Cardiac septum (tissue), 1 donor: ENCODE measurements around the gene UBE2S. TPM values are rescaled to one million over a fixed set of nuclear protein-coding genes. Genes with fewer than 3 reads are reported as not detected.
"Not testable (repeated sequence)": the region's sequence is repeated elsewhere in the genome, so short reads cannot be mapped to it uniquely, and the experiment has no call there.

Experiments
- DNase-seq: peaks from one replicate; pipeline ENCODE4 v3.0.0-alpha.2; 2020; ENCODE audit warnings: low spot score
- intact Hi-C: fragments of 100-400 bp; cut with DNase I; formaldehyde crosslinking; loops from one replicate; pipeline ENCODE4 v1.14.0; 2022
- long read RNA-seq: library from polyadenylated mRNA; unstranded; transcript quantifications from one replicate; pipeline ENCODE4 v2.0.0, GENCODE V29; 2021
- total RNA-seq: library from RNA; stranded (reverse); fragmentation: NEBNext Ultra II Directional; extraction: Animal tissue kit (Norgen Biotek cat#: 25700); gene quantifications from one replicate; pipeline ENCODE4 v1.2.1, GENCODE V29; 2021
- donor health status: DM: no; HTN: no; CAD: no.

Gene UBE2S
- 28.4 TPM for total RNA-seq
- long read RNA-seq, transcript UBE2S-201 (4 exons, 2,548 nt), result major isoform, 107 of 111 reads
- long read RNA-seq, partial matches to known transcripts, result 2 of 111 reads
- long read RNA-seq, other reads (novel, unspliced or antisense), result 2 of 111 reads

GRCh38 chr19:55407550-55407799 is at the start of gene UBE2S:
Gene UBE2S (minus strand): TSS chr19:55407788. CDS start chr19:55407589, 199 bp downstream.
- not testable (repeated sequence) for DNase-seq
- intact Hi-C loops, result loop anchor here (5.0 kb wide), 2 partner anchors 55 to 265 kb away; partner anchors contain the start of genes C19orf85 and ISOC2

GRCh38 chr19:55456347-55456746 is 48.8 kb upstream of the UBE2S start:
- intact Hi-C loops, result no loop called here

DNA sequence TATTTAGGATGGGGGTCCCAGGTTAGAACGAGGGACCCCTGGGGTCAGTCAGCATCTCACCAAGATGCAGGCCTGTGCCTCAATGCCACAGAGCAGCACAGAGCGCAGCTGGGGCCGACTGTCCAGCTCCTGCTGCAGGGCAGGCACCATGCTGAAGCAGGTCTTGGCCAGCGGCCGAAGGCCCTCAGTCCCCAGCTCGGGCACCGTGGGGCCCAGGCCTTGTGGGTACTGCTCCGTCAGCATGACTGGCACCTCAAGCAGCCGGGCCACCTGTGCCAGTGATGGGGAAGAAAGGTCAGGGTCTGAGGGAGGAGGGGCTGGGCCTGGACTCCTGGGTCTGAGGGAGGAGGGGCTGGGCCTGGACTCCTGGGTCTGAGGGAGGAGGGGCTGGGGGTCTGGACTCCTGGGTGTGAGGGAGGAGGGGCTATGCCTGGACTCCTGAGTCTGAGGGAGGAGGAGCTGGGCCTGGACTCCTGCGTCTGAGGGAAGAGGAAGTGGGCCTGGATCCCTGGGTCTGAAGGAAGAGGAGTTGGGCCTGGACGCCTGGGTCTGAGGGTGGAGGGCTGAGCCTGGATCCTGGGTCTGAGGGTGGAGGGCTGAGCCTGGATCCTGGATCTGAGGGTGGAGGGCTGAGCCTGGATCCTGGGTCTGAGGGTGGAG is 48.1 kb upstream of the UBE2S start:
- intact Hi-C loops, result no loop called here
- no peak for DNase-seq

More at GRCh38 chr19:55456347-55456746, 48.8 kb upstream of the UBE2S start:
- DNase-seq, result no peak

DNA sequence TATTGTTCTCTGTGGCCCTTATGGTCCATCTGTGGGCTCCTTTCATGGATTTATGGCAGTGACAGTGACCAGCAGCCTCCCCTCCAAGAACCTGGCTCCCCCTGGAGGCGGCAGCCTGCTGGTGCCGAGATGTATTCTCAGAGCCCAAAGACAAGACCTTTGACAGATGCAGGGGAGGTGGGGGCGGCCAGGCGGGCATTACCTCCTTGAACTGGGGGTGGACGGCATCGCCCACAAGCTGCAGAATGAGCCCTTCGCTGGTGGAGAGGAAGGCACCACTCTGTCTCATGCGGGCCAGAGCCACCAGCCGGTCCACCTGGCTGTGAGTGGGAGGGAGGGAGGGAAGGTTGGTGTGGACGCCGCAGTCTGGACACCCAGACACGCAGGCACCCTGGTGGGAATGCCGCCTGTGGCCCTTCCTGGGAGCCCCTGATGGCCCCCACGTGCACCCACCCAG is 47.2 kb upstream of the UBE2S start:
- no peak for DNase-seq
- intact Hi-C loops, result no loop called here

GRCh38 chr19:55453511-55454260 is 46.1 kb upstream of the UBE2S start:
- DNase-seq, result no peak
- intact Hi-C loops, result no loop called here

GRCh38 chr19:55452749-55453346 is 45.3 kb upstream of the UBE2S start:
- intact Hi-C loops, result no loop called here
- no peak for DNase-seq

GRCh38 chr19:55451965-55452748 is 44.6 kb upstream of the UBE2S start:
- DNase-seq, result no peak
- intact Hi-C loops, result no loop called here

- DNase-seq, result no peak
- intact Hi-C loops, result no loop called here
Observed at GRCh38 chr19:55451163-55451964, 43.8 kb upstream of the UBE2S start.

DNA sequence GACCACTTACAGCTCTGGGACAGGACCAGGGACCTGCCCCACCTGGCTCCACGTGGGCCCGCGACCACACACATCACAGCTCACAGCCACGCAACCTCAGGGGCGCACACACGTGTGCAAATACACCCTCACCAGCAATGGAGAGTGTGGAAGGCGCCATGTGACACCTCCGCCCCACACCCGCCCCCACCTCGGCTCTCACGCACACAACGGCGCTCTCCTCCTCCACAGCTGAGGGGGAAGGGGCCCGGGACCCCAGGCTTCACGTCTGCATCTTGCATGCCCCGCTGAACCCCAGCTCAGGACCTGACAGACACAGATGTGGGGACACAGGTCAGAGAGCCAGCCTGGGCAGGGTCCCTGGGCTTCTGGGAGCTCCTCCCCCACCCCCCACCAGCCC is 41.9 kb upstream of the UBE2S start:
- DNase-seq, result no peak
- intact Hi-C loops, result no loop called here

GRCh38 chr19:55448175-55448490 is 40.5 kb upstream of the UBE2S start:
- intact Hi-C loops, DNase-seq: not testable (repeated sequence)

GRCh38 chr19:55447421-55448174 is 40.0 kb upstream of the UBE2S start:
- intact Hi-C loops, result no loop called here
- DNase-seq, result no peak

DNA sequence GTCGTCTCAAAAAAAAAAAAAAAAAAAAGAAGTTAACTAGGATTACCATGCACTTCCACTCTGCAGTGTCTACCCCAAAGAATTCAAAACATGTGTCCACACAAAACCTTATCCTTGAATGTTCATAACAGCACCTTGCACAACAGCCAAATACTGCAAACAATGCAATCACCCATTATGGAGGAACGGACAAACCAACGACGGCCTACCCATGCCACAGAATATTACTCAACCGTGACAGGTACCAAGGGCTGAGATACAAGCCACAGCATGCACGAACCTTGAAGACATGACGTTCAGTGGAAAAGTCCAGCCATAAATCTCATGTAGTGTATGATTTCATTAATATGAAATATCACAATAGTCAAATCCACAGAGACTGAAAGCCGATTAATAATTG is 38.5 kb upstream of the UBE2S start:
- intact Hi-C loops, result no loop called here
- DNase-seq, result no peak

DNA sequence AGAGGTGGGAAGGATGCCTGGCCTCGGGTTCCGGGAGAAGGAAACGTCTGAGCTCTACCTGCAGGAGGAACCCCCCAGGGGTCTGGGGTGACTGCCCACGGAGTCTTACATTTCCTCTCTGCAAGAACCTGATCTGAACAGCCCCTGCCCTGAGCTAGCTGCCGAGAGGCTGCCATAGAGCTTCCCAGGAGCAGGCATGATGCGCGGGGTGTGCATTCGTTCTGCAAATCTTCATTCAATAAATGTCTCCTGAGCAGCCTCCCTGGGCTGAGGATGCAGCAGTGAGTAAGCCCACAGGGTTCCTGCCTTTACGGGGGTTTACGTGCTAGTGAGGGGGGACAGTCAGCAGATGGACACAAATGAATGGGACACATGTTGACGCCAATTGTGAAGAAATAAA is 37.1 kb upstream of the UBE2S start:
- DNase-seq, result no peak
- intact Hi-C loops, result no loop called here

DNA sequence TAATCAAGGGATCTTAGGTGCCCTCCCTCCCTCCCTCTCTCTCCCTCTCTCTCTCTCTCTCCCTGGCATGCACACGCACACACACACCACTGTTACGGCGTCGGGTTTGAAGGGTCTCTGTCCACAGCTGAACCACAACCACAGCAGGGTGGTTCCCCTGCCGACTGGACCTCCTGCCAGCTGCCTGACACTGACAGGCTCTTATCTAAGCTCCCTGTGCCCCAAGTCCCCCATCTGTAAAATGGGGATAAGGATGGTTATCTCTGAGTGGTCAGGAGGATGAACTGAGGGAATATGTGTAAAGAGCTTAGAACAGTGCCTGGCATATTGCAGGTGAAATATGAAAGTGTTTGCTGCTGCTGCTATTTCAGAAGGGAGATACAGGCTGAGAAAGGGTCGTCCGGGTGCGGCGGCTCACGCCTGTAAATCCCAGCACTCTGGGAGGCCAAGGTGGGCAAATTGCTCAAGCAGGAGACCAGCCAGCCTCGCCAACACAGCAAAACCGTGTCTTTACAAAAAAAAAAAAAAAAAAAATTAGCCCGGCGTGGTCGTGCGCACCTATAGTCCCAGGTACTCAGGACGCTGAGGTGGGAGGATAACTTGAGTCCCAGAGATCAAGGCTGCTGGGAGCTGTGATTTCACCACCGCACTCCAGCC is 36.4 kb upstream of the UBE2S start:
- intact Hi-C loops, result no loop called here
- no peak for DNase-seq

DNA sequence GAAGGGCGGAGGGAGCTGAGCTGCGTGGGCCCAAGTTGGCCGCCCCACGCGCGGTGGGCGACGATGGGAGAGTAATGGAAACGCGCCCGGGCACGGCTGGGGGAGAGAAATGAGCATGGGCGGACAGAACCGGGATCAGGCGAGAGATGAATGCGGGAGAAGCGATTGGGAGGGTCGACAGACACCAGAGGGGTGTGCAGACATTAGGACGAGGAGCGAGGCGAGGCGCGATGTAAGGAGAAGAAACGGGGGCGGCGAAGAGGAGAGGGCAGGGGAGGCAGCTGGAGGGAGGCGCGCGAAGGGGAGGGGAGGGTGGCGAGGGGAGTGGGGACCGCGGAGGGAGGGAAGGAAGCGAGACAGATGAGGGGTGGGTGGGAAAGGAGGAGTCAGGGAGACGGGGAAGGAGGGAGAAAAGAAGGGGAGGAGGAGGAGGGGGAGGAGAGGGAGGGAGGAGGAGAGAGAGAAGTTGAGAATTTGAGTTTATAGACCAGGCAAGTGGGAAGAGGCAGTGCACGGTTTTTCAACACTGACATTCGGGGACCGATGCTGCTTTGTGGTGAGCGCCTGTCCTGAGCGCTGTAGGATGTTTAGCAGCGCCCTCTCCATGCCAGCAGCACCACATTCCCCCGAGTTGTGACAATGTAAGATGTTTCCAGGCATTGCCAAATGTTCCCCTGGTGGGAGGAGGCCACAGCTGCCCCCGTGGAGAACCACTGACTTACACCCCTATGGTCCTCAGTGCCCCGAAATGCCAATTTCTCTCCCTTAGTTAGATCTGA is 35.6 kb upstream of the UBE2S start, which contains the start of gene SHISA7:
TSS of gene SHISA7 (minus strand) at position 256 of the 779 bp plus-strand sequence. CDS start 437 bp downstream, outside the sequence.
- no peak for DNase-seq
- intact Hi-C loops, result no loop called here

- DNase-seq, result no peak
- intact Hi-C loops, result no loop called here
Observed at GRCh38 chr19:55442372-55442961, 34.9 kb upstream of the UBE2S start.
